Measurements from ENCODE around the gene MYEF2. TPM values are rescaled to one million over a fixed set of nuclear protein-coding genes. Genes with fewer than 3 reads are reported as not detected.

Gene MYEF2
- polyA plus RNA-seq, 3 donors, result 0.37 TPM; not detected in 2

DNA sequence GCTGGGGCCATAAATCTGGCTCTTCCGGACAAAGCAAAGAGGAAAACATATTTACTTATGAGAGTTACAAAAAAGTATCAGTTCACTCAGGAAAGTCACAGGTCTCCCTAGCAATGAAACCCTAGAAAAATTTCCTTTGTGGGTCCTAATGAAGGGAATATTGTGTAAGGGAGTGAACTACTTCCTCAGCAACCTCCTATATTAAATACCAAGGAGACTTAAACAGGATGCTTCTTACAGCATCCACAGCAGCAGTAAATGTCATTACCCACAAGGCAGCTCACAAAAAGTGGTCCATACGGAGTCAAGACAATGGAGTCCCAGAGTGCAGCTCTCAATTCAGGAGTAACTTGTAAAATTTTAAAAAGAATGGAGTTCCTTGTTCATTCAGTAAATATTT is 72.2 kb downstream of the MYEF2 start:
- DNase-seq, result no peak
- WGBS (ENCODE audit: insufficient coverage), result 40% methylated on average over 1 of the region's 2 CpGs
- Mint-ChIP-seq H3K36me3 (no peaks in the 10 kb centered on the region), H3K4me3 (no peak overlapping the region), H3K27ac (no peak overlapping the region), H3K9me3 (peaks cover 0 to 1% (median 0%) of the 10 kb centered on the region in 7 donors), H3K27me3 (ENCODE audit: low read depth in 3 of 3) (peaks cover 5 to 13% (median 12%) of the 10 kb centered on the region in 3 donors), H3K4me1 (no peaks in the 10 kb centered on the region)
- H3K27ac ChIP-seq (ENCODE audit: low read depth in 1 of 2, low read length in 2 of 2), result no peak overlapping the region
- H3K9ac ChIP-seq (ENCODE audit: insufficient read depth, low read length, poor library complexity, severe bottlenecking), result no peak overlapping the region
- no peak overlapping the region for H3K4me2 ChIP-seq (replicated peaks; ENCODE audit: extremely low read depth, low read length, poor library complexity, severe bottlenecking)
- peaks cover 0 to 5% of the 10 kb centered on the region in 2 donors for H3K27me3 ChIP-seq (ENCODE audit: control insufficient read depth in 2 of 2, insufficient read depth in 2 of 2, low read length in 2 of 2)
- H3K9me3 ChIP-seq (replicated peaks in 1 of 2; ENCODE audit: control insufficient read depth in 1 of 2, insufficient read depth in 1 of 2, low read length in 2 of 2), result no peaks in the 10 kb centered on the region
- no peaks in the 10 kb centered on the region for H4K20me1 ChIP-seq (ENCODE audit: insufficient read depth, low read length)
- intact Hi-C loops (cut with micrococcal nuclease), result no loop called here
- no peak overlapping the region for H3K4me3 ChIP-seq (replicated peaks in 1 of 3; ENCODE audit: low read depth in 2 of 3, low read length in 3 of 3)
- no peaks in the 10 kb centered on the region for H3K79me2 ChIP-seq (ENCODE audit: insufficient read depth, low read length)
- no peaks in the 10 kb centered on the region for H3K4me1 ChIP-seq (ENCODE audit: control insufficient read depth in 1 of 2, insufficient read depth in 2 of 2, low read length in 2 of 2)
- no peak overlapping the region for H2AFZ ChIP-seq (ENCODE audit: insufficient read depth, low read depth, low read length, poor library complexity, severe bottlenecking)
- TF ChIP-seq, protein P1, sequence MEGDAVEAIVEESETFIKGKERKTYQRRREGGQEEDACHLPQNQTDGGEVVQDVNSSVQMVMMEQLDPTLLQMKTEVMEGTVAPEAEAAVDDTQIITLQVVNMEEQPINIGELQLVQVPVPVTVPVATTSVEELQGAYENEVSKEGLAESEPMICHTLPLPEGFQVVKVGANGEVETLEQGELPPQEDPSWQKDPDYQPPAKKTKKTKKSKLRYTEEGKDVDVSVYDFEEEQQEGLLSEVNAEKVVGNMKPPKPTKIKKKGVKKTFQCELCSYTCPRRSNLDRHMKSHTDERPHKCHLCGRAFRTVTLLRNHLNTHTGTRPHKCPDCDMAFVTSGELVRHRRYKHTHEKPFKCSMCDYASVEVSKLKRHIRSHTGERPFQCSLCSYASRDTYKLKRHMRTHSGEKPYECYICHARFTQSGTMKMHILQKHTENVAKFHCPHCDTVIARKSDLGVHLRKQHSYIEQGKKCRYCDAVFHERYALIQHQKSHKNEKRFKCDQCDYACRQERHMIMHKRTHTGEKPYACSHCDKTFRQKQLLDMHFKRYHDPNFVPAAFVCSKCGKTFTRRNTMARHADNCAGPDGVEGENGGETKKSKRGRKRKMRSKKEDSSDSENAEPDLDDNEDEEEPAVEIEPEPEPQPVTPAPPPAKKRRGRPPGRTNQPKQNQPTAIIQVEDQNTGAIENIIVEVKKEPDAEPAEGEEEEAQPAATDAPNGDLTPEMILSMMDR (IDR thresholded peaks at IDR 0.05), result no peak
- H3K36me3 ChIP-seq (replicated peaks in 1 of 2; ENCODE audit: control insufficient read depth in 1 of 2, insufficient read depth in 2 of 2, low read length in 2 of 2), result no peaks in the 10 kb centered on the region

DNA sequence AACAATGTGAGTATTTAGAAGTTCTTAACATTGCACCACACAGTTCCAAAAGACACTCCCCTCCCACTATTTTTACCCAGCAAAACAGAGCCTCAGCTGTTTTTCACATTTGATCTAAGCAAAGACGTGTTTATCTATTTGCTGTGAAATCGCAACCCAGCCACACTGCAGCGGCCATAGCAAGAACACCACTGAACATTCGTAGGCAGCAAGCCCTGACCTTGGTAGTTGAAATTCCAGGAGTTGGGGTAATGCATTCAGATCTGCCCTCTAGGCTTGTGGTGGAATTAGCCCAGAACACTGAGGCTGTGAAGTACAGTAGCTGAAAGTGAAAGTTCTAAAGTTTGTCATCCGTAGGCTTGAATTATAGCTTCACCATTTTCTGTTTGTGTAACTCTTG is 74.4 kb downstream of the MYEF2 start:
- Mint-ChIP-seq H3K9me3 (peaks cover 0 to 1% (median 0%) of the 10 kb centered on the region in 7 donors), H3K36me3 (no peaks in the 10 kb centered on the region), H3K4me1 (no peaks in the 10 kb centered on the region), H3K4me3 (no peak overlapping the region), H3K27ac (no peak overlapping the region), H3K27me3 (ENCODE audit: low read depth in 3 of 3) (peaks cover 7 to 14% (median 13%) of the 10 kb centered on the region in 3 donors)
- Histone ChIP-seq H3K9ac (ENCODE audit: insufficient read depth, low read length, poor library complexity, severe bottlenecking) (no peak overlapping the region), H2AFZ (ENCODE audit: insufficient read depth, low read depth, low read length, poor library complexity, severe bottlenecking) (no peak overlapping the region), H3K4me2 (replicated peaks; ENCODE audit: extremely low read depth, low read length, poor library complexity, severe bottlenecking) (no peak overlapping the region), H4K20me1 (ENCODE audit: insufficient read depth, low read length) (no peaks in the 10 kb centered on the region), H3K27me3 (ENCODE audit: control insufficient read depth in 2 of 2, insufficient read depth in 2 of 2, low read length in 2 of 2) (peaks cover 0 to 5% of the 10 kb centered on the region in 2 donors), H3K79me2 (ENCODE audit: insufficient read depth, low read length) (no peaks in the 10 kb centered on the region), H3K9me3 (replicated peaks in 1 of 2; ENCODE audit: control insufficient read depth in 1 of 2, insufficient read depth in 1 of 2, low read length in 2 of 2) (no peaks in the 10 kb centered on the region), H3K27ac (ENCODE audit: low read depth in 1 of 2, low read length in 2 of 2) (no peak overlapping the region), H3K36me3 (replicated peaks in 1 of 2; ENCODE audit: control insufficient read depth in 1 of 2, insufficient read depth in 2 of 2, low read length in 2 of 2) (no peaks in the 10 kb centered on the region), H3K4me3 (replicated peaks in 1 of 3; ENCODE audit: low read depth in 2 of 3, low read length in 3 of 3) (no peak overlapping the region), H3K4me1 (ENCODE audit: control insufficient read depth in 1 of 2, insufficient read depth in 2 of 2, low read length in 2 of 2) (no peaks in the 10 kb centered on the region)
- TF ChIP-seq, protein P1 (IDR thresholded peaks at IDR 0.05), result no peak
- DNase-seq, result no peak
- intact Hi-C loops (cut with micrococcal nuclease), result no loop called here
- 93% methylated on average over 5 of the region's 5 CpGs for WGBS (ENCODE audit: insufficient coverage)
